Measurements from ENCODE around the gene RRAGC. TPM values are rescaled to one million over a fixed set of nuclear protein-coding genes. Genes with fewer than 3 reads are reported as not detected.
"Not testable (repeated sequence)": the region's sequence is repeated elsewhere in the genome, so short reads cannot be mapped to it uniquely, and the experiment has no call there.

The RRAGC gene
- total RNA-seq, 1 experiment from 2014 or later, result 11.4 TPM

GRCh38 chr1:38814984-38815464, 44.5 kb downstream of the RRAGC start (continued):
- TF ChIP-seq GTF2I (CRISPR knock-in tag; conservative IDR thresholded peaks at IDR 0.05) (no peak), USF2 (CRISPR knock-in tag; IDR thresholded peaks at IDR 0.05) (no peak), ZSCAN18 (CRISPR knock-in tag; IDR thresholded peaks at IDR 0.05) (no peak), ATF6 (CRISPR knock-in tag; IDR thresholded peaks at IDR 0.05) (no peak)

- Mint-ChIP-seq H3K27me3 (ENCODE audit: low read depth) (peaks cover 26% of the 10 kb centered on the region), H3K4me1 (peaks cover 27% of the 10 kb centered on the region), H3K4me3 (no peak overlapping the region), H3K27ac (no peak overlapping the region), H3K9me3 (peaks cover 7% of the 10 kb centered on the region), H3K36me3 (peaks cover 3% of the 10 kb centered on the region; the same call in 1 of the 2 replicates)
- no peak for ATAC-seq
- ChIA-PET POLR2A (interaction anchor here (0.5 kb wide), 1 partner anchor 8 kb away, joined by 6 read pairs; no protein-coding TSS in a partner anchor), CTCF (no interaction called here)
- TF ChIP-seq EMX1 (CRISPR knock-in tag; IDR thresholded peaks at IDR 0.05), result no peak
- no peak for DNase-seq (ENCODE audit: low spot score)
These were observed 45.1 kb downstream of the RRAGC start for GRCh38 chr1:38814444-38814983.

GRCh38 chr1:38812981-38813380, 46.6 kb downstream of the RRAGC start:
- CTCF ChIA-PET, result interaction anchor here (0.9 to 1.1 kb wide), 2 partner anchors 12 to 22 kb away, joined by 3 read pairs; no protein-coding TSS in a partner anchor
- ATAC-seq, result no peak
- TF ChIP-seq MLX (CRISPR knock-in tag; IDR thresholded peaks at IDR 0.05) (no peak), ZNF396 (CRISPR knock-in tag; IDR thresholded peaks at IDR 0.05; ENCODE audit: borderline replicate concordance) (no peak), GRHL2 (CRISPR knock-in tag; IDR thresholded peaks at IDR 0.05; ENCODE audit: insufficient replicate concordance, severe bottlenecking) (no peak), HMGXB4 (CRISPR knock-in tag; IDR thresholded peaks at IDR 0.05) (no peak), AR (CRISPR knock-in tag; IDR thresholded peaks at IDR 0.05) (no peak), GABPB1 (CRISPR knock-in tag; IDR thresholded peaks at IDR 0.05) (no peak), EMX1 (CRISPR knock-in tag; IDR thresholded peaks at IDR 0.05) (no peak), ZNF671 (CRISPR knock-in tag; IDR thresholded peaks at IDR 0.05) (no peak), JAZF1 (CRISPR knock-in tag; IDR thresholded peaks at IDR 0.05) (no peak), NFE2L1 (CRISPR knock-in tag; IDR thresholded peaks at IDR 0.05) (no peak)

GRCh38 chr1:38811466-38811865, 48.1 kb downstream of the RRAGC start:
- CTCF ChIA-PET; DNase-seq (ENCODE audit: low spot score); ATAC-seq; H3K27ac Mint-ChIP-seq; H3K36me3 Mint-ChIP-seq; POLR2A ChIA-PET; H3K4me3 Mint-ChIP-seq; H3K9me3 Mint-ChIP-seq: not testable (repeated sequence)
- Mint-ChIP-seq H3K27me3 (ENCODE audit: low read depth) (peaks cover 27% of the 10 kb centered on the region), H3K4me1 (peaks cover 24% of the 10 kb centered on the region)

More at GRCh38 chr1:38812981-38813380, 46.6 kb downstream of the RRAGC start:
- H3K9me3 Mint-ChIP-seq, result peaks cover 7% of the 10 kb centered on the region
- H3K27ac Mint-ChIP-seq, result no peak overlapping the region; the same call in 1 of the 2 replicates
- peaks cover 29% of the 10 kb centered on the region for H3K27me3 Mint-ChIP-seq (ENCODE audit: low read depth)
- peaks cover 24% of the 10 kb centered on the region for H3K4me1 Mint-ChIP-seq
- peaks cover 3% of the 10 kb centered on the region; the same call in 1 of the 2 replicates for H3K36me3 Mint-ChIP-seq
- no peak for DNase-seq (ENCODE audit: low spot score)
- H3K4me3 Mint-ChIP-seq, result no peak overlapping the region
- POLR2A ChIA-PET, result no interaction called here
